Measurements from ENCODE around the gene GINS2.

The GINS2 gene

DNA sequence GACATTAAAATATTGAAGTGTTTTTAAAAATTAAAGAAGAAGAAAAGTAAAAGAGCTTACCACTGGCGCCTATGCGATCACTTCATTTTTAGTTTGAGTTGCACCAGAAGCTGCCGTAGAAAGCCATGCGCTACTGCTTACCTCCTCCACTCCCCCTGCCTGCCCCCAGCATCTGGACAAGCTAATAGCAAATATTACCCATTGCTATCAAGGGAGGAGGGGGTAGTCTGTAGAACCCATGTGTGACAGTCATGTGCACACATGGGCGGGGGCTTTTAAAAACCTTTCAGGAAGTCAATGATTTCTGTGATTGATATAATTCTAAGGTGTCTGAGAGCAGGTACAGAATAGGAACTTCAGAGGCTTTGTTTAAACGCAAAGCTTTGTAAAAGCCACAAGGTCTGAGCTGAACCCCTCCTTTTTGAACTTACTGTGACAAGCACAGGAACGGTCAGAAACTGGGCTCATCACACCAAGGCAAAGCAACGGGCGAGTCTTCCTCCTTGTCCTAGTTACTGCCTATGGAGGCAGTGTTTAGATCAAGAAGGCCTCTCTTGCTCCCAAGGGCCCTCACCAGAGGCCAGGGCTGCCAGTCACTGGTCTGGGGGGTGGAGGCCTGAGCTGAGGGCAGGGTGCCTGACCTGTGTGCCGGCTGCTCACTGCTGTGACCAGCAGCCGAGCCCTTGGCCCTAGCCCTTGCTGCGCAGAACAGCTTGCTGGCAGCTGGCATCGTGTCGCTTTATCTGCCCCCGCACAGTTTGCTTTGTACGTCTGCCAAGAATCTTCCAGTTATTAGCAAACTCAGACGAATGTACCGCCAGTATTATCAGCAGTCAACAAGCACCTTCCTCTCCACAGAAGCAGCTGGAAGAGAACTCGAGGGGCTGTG lies 15.0 kb downstream of the GINS2 start:
- Mint-ChIP-seq H3K27me3 (no peaks in the 10 kb centered on the region), H3K4me1 (ENCODE audit: low read depth) (peaks cover 2% of the 10 kb centered on the region), H3K27ac (no peak overlapping the region), H3K36me3 (no peaks in the 10 kb centered on the region), H3K9me3 (ENCODE audit: low read depth) (no peaks in the 10 kb centered on the region), H3K4me3 (no peak overlapping the region)

DNA sequence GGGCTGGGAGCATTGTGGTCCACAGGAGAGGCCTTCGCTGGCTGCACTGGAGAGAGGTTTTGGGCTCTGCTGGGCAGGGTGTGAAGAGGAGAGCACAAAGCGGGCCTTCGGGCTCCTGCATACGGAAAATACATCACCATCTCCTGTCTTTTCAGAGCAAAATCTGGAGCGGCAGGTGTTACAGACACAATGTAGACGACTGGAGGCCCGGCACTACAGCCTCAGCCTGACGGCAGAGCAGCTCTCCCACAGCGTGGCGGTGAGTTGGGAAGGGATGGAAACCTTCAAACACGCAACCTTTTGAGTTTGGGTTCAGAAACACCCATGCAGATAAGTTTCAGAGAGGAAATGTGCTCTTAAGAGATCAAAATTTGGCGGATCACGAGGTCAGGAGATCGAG lies 17.9 kb downstream of the GINS2 start:
- Mint-ChIP-seq H3K36me3 (no peaks in the 10 kb centered on the region), H3K27me3 (no peaks in the 10 kb centered on the region), H3K9me3 (ENCODE audit: low read depth) (no peaks in the 10 kb centered on the region), H3K4me3 (no peak overlapping the region), H3K4me1 (ENCODE audit: low read depth) (peaks cover 2% of the 10 kb centered on the region), H3K27ac (peak overlapping the region; percentile 66)

DNA sequence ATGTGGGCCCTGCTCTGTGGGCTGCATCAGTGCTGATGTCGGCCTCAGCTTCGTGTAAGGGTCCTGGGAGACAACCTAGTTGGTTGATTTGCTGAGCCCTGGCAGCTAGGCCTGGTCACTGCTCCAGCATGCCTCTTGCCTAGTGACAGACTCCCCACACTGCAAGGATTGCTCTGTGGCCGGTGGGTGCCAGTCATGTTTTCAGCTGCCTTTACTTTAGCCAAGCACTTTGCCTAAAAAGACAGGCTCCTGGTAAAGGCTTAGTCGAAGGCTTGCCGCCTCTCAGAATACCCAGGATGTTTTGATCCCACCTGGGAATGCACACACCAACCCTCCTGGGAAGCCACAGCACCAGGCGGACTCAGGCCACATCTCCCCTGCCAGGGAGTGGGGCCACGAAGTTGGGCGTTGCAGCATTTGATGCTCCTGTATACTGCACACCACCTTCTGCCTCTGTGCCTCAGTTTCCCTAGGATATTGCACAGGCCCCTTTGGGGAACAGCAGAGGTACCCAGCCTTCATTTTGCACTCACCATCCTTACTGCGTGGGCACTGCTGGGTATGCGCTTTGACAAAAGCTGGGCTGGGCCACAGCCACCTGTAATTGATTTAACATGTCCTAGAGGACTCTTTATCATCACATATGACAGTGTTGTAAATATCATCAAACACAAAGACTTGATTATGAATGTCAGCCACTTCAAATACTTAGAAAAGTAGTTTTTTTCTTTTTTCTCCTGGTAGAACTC lies 19.9 kb downstream of the GINS2 start:
- no peaks in the 10 kb centered on the region for H3K9me3 Mint-ChIP-seq (ENCODE audit: low read depth)
- no peaks in the 10 kb centered on the region for H3K36me3 Mint-ChIP-seq

DNA sequence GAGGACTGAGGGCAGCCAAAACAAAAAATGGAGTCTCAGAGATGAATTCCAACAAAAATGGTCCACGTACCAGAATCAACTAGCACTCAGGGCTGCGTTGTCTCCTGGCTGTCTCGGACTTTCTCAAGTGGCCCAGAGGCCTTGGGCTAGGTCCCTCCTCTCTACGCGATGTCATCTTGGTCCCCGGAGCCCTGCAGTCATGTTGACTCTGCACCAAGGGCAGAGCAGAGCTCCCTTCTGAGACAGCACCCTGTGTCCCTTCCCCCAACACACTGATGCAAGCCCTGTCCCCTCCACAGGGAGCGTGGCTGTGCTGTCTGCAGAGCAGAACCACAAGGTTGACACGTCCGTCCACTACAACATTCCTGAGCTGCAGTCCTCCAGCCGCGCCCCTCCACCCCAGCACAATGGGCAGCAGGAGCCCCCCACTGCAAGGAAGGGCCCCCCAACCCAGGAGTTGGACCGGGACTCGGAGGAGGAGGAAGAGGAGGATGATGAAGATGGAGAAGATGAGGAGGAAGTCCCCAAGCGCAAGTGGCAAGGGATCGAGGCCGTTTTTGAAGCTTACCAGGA lies 20.8 kb downstream of the GINS2 start:
- Mint-ChIP-seq H3K27me3 (no peaks in the 10 kb centered on the region), H3K9me3 (ENCODE audit: low read depth) (no peaks in the 10 kb centered on the region), H3K36me3 (peaks cover 2% of the 10 kb centered on the region), H3K27ac (no peak overlapping the region), H3K4me3 (no peak overlapping the region), H3K4me1 (ENCODE audit: low read depth) (no peaks in the 10 kb centered on the region)

More for the DNA sequence above, 19.9 kb downstream of the GINS2 start:
- H3K4me3 Mint-ChIP-seq: no peak overlapping the region
- no peaks in the 10 kb centered on the region for H3K27me3 Mint-ChIP-seq
- H3K27ac Mint-ChIP-seq: no peak overlapping the region
- H3K4me1 Mint-ChIP-seq (ENCODE audit: low read depth): no peaks in the 10 kb centered on the region

DNA sequence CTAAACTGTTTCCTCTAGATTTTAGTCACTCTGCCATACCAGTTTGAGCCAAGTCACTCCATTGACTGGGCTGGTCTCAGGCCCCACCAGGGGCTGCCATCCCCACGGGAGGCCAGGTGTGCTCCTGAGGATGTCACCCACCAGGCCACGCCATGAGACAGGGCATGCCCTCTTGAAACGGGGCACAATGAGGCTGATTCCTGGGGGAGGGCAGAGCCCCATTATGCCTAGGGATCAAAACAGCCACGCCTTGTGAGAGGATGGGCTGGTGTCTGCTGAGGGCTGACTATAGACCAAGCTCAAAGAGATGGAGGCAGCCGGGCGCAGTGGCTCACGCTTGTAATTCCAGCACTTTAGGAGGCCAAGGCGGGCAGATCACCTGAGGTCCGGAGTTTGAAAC lies 21.5 kb downstream of the GINS2 start:
- peaks cover 2% of the 10 kb centered on the region for H3K36me3 Mint-ChIP-seq
- no peaks in the 10 kb centered on the region for H3K9me3 Mint-ChIP-seq (ENCODE audit: low read depth)
- H3K4me3 Mint-ChIP-seq: no peak overlapping the region
- H3K4me1 Mint-ChIP-seq (ENCODE audit: low read depth): no peaks in the 10 kb centered on the region
- no peak overlapping the region for H3K27ac Mint-ChIP-seq
- no peaks in the 10 kb centered on the region for H3K27me3 Mint-ChIP-seq

DNA sequence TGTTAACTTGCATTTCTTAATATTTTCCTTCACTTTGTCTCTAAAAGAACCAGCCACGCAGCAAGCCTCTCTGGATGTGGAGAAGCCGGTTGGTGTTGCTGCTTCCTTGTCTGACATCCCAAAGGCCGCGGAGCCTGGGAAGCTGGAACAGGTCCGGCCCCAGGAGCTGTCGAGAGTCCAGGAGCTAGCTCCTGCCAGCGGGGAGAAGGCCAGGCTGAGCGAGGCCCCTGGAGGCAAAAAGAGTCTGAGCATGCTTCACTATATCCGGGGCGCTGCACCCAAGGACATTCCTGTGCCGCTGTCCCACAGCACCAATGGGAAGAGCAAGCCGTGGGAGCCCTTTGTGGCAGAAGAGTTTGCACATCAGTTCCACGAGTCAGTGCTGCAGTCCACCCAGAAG lies 22.8 kb downstream of the GINS2 start:
- H3K4me1 Mint-ChIP-seq (ENCODE audit: low read depth): no peaks in the 10 kb centered on the region
- H3K27ac Mint-ChIP-seq: no peak overlapping the region
- H3K4me3 Mint-ChIP-seq: no peak overlapping the region
- H3K9me3 Mint-ChIP-seq (ENCODE audit: low read depth): no peaks in the 10 kb centered on the region
- no peaks in the 10 kb centered on the region for H3K27me3 Mint-ChIP-seq
- peaks cover 2% of the 10 kb centered on the region for H3K36me3 Mint-ChIP-seq

DNA sequence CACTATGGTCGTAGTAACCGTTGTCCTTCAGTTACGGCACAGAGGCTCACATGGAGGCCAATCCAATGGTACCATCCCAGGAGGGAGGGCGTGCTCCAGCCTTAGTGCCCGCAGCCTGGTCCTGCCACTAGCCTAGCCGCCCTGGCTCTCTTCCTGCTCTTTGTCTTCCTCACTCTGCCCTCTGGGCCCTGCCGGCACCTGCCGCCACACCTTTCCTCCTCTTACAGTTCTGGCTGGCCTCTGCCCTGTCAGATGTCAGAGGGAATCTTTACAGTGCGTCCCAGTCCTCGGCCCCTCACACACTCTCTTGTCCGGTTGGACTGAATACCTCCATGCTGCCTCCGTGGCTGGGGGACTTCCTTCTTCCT lies 23.4 kb downstream of the GINS2 start:
- Mint-ChIP-seq H3K27ac (no peak overlapping the region), H3K4me3 (no peak overlapping the region), H3K27me3 (no peaks in the 10 kb centered on the region), H3K9me3 (ENCODE audit: low read depth) (no peaks in the 10 kb centered on the region), H3K4me1 (ENCODE audit: low read depth) (no peaks in the 10 kb centered on the region), H3K36me3 (peaks cover 2% of the 10 kb centered on the region)

DNA sequence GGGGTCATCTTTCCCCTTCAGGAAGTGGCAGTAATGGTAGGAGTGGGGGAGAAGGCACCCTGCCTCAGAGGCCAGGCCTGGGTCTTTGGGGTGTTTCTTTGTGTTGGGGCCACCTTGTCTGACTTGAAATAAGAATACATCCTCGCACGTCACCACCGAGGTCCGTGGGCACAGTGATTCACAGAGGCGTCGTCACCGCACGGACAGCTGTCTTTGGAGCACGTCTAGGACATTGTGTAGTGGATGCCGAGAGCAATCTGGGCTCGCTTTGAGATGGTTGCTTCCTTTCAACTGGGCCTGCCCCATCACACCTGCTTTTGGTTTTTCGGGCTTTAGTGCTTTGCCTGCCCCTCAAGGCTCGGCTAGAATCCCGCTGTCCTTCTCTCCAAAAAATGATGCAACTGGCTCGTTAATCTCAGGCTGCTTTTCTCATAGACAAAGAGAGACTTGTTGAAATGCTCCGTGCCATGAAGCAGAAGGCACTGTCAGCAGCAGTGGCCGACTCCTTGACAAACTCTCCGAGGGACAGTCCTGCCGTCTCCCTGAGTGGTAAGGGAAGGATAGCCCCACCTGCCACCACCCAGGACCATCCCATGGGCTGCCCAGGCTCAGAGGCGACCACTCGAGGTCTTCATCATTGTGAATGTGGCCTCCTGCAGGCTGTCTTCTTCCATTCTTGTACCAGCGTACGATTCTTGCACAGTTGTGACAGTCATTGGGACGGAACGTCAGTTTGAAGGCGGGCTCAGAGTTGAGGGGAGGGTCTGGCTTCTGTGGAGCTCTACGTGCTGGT lies 24.0 kb downstream of the GINS2 start:
- peaks cover 3% of the 10 kb centered on the region for H3K36me3 Mint-ChIP-seq
- no peaks in the 10 kb centered on the region for H3K9me3 Mint-ChIP-seq (ENCODE audit: low read depth)
- no peak overlapping the region for H3K4me3 Mint-ChIP-seq
- no peak overlapping the region for H3K27ac Mint-ChIP-seq
- no peaks in the 10 kb centered on the region for H3K27me3 Mint-ChIP-seq
- peaks cover under 1% of the 10 kb centered on the region for H3K4me1 Mint-ChIP-seq (ENCODE audit: low read depth)

DNA sequence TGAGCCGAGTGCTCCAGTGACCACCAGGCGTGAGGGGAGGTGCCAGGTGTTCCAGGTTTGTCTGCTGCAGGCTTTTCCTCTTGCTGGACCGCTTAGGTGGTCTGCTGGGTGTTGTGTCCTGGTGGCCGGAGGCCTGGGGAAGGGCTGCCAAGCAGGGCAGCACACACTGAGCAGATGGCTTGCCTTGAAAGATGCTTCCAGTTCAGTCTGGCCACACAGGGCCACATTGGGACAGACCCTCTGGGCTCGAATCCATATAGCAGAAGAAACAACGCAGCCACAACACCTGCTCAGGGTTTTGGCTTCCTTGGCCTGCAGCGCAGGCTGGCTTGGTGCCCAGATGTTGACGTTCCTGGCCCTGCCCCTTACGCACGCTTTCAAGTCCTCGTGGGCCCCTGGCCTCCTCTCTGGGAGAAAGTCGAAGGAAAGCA lies 24.8 kb downstream of the GINS2 start:
- Mint-ChIP-seq H3K9me3 (ENCODE audit: low read depth) (no peaks in the 10 kb centered on the region), H3K36me3 (peaks cover 4% of the 10 kb centered on the region), H3K4me1 (ENCODE audit: low read depth) (peaks cover 4% of the 10 kb centered on the region), H3K27me3 (no peaks in the 10 kb centered on the region), H3K4me3 (no peak overlapping the region), H3K27ac (no peak overlapping the region)

DNA sequence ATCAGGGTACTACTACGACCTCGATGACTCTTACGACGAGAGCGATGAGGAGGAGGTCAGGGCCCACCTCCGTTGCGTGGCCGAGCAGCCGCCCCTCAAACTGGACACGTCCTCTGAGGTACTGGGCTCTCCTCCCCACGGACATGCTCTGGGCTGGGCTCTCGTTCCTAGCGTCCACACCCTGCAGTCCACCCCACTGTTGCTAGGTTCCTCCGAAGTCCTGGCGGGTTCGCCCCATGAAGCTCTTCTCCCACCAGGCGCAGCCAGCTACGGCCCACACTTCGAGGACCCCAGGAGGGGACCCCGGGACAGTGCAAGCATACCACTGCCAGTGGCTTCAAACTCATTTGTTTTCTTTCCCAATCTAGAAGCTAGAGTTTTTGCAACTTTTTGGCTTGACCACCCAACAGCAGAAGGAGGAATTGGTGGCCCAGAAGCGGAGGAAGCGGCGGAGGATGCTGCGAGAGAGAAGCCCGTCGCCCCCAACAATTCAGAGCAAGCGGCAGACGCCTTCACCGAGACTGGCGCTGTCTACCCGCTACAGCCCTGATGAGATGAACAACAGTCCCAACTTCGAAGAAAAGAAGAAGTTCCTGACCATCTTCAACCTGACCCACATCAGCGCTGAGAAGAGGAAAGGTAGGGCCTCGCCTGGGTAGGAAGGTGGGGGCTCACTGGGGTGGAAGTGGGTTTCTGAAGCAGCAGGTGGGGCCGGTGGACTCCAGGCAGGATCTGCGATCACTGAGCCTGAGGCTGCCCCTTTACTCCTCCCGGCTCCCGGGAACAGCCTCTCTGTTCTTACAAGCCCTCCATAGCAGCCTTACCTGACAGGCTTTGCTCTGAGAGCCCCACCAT lies 25.6 kb downstream of the GINS2 start:
- Mint-ChIP-seq H3K27ac (no peak overlapping the region), H3K4me3 (no peak overlapping the region), H3K9me3 (ENCODE audit: low read depth) (no peaks in the 10 kb centered on the region), H3K36me3 (peaks cover 4% of the 10 kb centered on the region), H3K27me3 (no peaks in the 10 kb centered on the region), H3K4me1 (ENCODE audit: low read depth) (peaks cover 4% of the 10 kb centered on the region)

DNA sequence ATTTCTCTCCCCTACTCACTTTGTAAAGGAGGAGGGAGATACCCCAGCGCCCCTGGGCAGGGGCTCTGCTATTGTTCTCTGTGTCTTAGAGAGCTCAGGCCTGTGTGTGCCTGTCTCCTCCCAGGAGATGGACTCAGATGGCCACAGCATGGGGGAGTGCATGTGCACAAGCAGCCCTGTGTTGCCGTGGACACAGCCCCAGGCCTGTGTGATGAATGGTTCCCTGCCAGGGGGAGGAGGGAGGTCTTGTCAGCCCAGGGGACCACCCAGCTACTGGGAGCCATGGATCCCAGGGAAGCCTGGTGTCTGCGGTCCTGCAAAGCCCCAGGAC lies 26.3 kb downstream of the GINS2 start:
- peaks cover 4% of the 10 kb centered on the region for H3K36me3 Mint-ChIP-seq
- H3K27ac Mint-ChIP-seq: no peak overlapping the region
- no peak overlapping the region for H3K4me3 Mint-ChIP-seq
- H3K27me3 Mint-ChIP-seq: no peaks in the 10 kb centered on the region
- H3K9me3 Mint-ChIP-seq (ENCODE audit: low read depth): no peaks in the 10 kb centered on the region
- H3K4me1 Mint-ChIP-seq (ENCODE audit: low read depth): peaks cover 4% of the 10 kb centered on the region

DNA sequence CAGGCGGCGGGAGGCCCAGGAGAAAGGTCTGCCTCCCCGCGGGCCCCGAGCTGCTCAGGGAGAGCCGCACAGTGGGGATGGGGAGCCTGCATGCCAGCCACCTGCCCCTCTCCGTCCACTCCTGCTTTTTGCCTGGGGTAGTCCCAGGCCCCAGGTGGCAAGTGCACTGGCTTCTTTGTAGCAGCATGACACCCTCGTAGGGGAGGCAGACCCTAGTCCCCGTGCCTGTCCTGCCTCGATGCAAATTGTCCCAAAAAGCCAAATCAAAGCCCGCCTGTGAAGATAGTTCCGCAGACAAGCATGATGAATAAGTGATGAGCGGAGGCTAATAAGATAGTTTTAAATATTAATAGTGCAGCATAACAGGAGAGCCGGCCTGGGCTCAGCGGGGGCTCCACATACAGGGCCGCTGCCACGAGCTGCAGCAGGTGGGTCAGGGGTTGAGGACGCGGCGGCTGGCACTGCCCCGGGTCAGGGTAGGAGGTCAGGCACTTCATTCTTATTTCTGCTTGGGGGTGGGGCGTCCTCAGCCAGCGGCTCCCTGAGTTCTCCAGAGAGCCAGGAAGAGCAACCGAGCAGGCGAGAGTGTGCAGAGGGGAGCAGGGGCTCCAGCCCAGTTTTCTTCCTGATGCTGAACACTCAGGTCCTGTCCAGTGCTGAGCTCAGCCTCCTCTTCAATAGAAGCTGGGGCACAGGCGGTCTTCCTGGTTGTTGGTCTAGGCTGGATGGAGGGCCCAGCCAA lies 26.8 kb downstream of the GINS2 start:
- H3K27me3 Mint-ChIP-seq: no peaks in the 10 kb centered on the region

DNA sequence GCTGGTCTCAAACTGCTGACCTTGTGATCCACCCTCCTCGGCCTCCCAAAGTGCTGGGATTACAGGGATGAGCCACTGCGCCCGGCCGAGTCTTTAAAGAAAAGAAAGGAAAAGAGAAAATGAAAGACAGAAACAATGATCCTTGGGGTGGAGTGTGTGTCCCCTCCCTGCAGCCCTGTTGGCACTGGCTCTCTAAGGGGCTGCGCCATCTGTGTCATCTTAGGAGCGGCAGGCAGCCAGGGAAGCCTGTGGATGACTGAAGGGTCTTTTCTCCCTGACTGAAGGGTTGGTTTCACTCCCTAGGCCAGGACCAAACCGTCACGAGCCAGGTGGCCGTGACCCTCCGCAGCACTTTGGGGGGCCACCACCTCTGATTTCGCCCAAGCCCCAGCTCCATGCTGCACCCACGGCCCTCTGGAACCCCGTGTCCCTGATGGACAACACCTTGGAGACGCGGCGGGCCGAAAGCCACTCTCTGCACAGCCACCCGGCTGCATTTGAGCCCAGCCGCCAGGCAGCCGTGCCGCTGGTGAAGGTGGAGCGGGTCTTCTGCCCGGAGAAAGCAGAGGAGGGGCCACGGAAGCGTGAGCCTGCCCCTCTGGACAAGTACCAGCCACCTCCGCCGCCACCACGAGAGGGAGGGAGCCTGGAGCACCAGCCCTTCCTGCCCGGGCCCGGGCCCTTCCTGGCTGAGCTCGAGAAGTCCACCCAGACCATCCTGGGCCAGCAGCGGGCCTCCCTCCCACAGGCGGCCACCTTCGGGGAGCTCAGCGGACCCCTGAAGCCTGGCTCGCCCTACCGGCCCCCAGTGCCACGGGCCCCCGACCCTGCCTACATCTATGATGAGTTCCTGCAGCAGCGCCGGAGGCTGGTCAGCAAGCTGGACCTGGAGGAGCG lies 27.7 kb downstream of the GINS2 start:
- Mint-ChIP-seq H3K4me1 (ENCODE audit: low read depth) (peaks cover 4% of the 10 kb centered on the region), H3K4me3 (no peak overlapping the region), H3K36me3 (peaks cover 4% of the 10 kb centered on the region), H3K9me3 (ENCODE audit: low read depth) (no peaks in the 10 kb centered on the region), H3K27ac (no peak overlapping the region), H3K27me3 (no peaks in the 10 kb centered on the region)

More for the DNA sequence above, 26.8 kb downstream of the GINS2 start:
- Mint-ChIP-seq H3K9me3 (ENCODE audit: low read depth) (no peaks in the 10 kb centered on the region), H3K36me3 (peaks cover 4% of the 10 kb centered on the region), H3K4me1 (ENCODE audit: low read depth) (peaks cover 4% of the 10 kb centered on the region), H3K4me3 (no peak overlapping the region), H3K27ac (no peak overlapping the region)

Measured in activated naive CD8-positive, alpha-beta T cell (primary cell).